NCI-H2081 (cell line): ENCODE measurements around the gene BTBD9.

Experiments
- DNase-seq, 2 experiments: peaks; one replicate each; lab custom pipeline; 2025; lab: John Stamatoyannopoulos, UW

BTBD9 gene

DNA sequence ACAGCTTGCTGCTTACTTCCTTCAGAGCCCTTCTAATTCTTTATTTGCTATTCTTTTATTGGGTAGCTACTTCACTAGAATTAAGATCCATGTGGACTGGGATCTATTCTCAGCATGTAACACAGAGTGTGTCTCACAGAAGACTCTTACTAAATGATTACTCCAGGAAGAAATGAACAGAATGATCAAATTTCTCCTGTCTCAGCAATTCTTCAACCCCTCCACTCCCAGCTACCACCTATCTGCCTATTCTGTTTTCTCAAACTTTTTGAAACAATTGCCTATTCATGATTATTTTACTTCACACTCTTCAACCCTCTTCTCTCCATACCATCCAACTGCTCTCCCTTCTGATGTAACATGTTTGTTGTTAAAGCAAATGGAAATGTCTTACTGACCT lies 132.6 kb downstream of the BTBD9 start:
- no peak for DNase-seq

DNA sequence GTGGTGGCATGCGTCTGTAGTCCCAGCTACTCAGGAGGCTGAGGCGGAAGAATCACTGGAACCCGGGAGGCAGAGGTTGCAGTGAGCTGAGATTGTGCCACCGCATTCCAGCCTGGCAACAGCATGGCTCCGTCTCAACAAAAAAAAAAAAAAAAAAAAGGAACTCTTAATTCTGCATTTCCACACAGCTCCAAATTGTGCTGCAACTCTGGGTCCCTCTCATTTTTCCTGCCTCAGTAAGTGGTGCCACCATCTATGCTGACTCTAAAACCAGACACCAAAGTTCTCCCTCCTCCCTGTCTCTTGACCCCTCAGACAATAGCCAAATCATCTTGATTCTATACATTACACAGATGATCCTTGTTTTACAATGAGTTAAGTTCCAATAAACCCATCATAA lies 133.9 kb downstream of the BTBD9 start:
- no peak for DNase-seq

- DNase-seq, result no peak
Observed at GRCh38 chr6:38504996-38505395, 134.7 kb downstream of the BTBD9 start.

DNA sequence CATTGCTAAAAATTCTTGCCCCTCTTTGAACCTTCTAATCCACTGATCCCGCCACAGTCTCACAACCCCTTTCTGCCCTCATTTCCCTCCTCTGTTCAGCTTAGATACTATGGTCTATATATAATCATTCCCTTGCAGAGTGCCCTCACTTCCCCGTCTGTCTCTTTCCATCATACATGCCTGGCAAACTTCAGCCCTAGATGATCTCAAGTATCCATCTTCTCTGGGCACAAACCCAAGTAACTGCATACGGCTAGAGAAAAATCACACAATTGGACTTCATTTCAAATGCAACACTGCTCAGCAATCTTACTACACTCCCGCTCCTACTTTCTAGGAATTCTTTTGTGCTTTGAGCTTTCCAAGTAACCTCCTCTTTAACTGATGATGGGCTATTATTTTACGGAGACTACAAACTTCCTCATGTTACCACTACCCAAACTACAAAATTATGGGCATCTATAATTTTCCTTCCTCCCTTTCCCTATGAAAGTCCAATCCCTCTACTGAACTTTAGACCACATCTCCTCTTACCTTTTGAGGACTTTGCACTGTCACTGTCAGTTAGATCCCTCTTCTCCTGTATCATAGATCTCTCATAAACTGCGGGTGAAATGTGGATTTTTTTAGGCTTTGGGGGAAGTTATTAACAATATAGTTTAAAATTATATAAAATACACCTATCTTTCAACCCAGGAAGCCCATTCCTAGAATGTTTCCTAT lies 135.6 kb downstream of the BTBD9 start:
- no peak for DNase-seq

DNA sequence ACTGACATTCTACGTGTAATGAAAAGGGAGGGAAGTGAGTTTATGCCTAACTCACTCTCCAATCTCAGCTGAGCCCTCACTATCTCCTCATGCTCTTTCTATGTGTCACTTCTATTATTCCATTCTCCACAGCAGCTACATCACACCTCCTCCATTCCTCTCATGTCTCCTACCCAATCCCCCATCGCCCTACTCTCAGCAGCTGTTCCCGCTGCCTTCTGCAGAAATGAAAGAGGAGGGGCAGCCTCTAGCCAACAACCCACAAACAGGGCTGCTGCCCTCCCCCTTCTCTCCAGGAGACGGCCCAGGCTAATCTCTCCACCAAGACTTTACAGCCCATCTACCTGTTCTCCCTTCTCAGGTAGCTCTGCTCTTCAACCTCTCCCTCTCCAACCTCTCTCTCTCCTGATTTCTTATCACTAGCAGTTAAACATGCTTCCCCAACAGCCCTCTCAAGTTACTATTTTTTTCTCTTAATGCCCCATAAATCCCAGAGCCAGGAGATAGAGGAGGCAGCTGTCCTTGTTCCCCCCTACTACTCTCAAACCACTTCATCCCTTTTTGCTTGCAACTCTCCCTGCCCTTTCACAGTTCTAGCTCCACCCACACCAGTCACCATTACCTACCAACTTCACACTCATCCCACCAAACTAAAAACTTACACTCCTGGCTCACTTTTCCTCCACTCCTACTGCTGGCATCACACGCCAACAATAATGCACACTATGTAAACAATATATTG lies 136.5 kb downstream of the BTBD9 start:
- no peak for DNase-seq

DNA sequence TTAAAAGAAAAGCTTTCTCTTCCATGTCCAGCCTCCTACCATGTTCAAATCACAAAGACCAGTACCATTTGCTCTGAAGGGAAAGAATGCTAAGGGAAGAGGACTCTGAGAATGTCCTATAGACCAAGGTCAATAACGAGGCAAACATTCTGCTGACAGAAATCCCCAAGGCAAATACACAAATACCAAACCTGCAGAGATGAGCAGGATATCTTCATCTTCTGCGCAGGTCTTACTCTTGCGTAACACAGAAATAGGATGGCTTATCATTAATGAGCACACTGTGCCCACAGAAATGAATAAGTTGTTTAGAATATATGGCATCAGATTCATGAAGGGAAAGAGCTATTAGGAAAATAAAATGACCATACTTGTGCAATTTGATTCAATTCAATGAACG lies 137.3 kb downstream of the BTBD9 start:
- DNase-seq, result no peak

- DNase-seq, result peak in 1 of 2 experiments; percentile 35
Observed at GRCh38 chr6:38501931-38502330, 137.8 kb downstream of the BTBD9 start.

GRCh38 chr6:38499529-38500096 lies 140.1 kb downstream of the BTBD9 start:
- no peak for DNase-seq

- DNase-seq, result no peak
Observed at GRCh38 chr6:38498805-38499445, 140.8 kb downstream of the BTBD9 start.

- no peak for DNase-seq
Observed at GRCh38 chr6:38498085-38498484, 141.6 kb downstream of the BTBD9 start.

- no peak for DNase-seq
Observed at GRCh38 chr6:38497546-38497945, 142.2 kb downstream of the BTBD9 start.

DNA sequence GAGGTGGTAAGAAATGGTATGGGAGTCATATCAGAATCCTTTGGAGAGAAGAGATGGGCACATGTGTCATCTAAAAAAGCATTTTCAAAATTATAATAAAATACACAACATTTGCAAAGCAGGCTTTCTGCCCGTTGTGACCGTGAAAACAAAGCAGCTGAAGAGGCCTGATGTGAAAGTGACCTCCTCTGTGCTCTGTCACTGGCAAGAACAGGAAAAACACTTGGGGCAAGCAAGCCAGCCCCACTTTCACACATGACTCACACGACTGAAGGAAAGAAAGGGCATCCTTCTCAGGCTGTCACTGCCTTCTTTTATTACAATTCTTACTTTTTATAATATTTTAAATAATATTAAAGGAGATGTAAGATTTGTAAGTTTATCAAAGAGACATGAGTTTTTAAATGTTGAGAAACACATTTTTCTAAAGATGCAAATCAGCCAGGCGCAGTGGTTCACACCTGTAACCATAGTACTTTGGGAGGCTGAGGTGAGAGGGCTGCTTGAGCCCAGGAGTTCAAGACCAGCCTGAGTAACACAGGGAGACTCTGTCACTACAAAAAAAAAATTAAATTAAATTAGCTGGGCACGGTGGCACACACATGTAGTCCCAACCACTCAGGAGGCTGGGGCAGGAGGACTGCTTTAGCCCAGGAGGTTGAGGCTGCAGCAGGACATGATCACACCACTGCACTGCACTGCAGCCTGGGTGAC lies 143.7 kb downstream of the BTBD9 start:
- no peak for DNase-seq

GRCh38 chr6:38495518-38495917 lies 144.2 kb downstream of the BTBD9 start:
- no peak for DNase-seq

DNA sequence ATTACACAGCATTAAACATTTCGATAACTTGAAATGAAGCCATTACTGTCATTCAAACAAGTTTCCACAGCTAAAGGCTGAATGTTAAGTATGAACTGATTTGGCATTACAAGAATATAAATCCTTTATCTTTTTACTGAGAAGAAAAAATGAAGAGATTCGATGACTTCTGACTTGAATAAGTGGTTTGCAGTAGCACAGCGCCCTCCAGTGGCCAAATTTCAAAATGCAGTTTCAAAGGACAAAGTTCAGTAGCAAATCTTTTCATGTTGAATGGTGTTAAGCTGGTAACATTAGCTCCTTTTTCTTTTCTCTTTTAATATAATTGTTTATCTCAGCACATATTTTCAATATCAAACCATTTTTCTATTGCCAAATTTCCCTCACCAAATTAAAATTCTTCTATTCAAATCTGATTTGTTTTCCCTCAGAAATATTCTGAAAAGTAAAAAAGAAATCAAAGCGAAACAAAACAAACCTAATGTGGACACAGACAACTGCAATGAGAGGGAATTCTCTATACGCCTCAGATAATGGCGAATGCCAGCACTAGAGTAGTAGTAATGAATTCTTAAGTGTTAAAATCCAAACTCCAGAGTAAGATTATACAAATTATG lies 145.7 kb downstream of the BTBD9 start:
- peak; percentile 67 to 71 for DNase-seq

DNA sequence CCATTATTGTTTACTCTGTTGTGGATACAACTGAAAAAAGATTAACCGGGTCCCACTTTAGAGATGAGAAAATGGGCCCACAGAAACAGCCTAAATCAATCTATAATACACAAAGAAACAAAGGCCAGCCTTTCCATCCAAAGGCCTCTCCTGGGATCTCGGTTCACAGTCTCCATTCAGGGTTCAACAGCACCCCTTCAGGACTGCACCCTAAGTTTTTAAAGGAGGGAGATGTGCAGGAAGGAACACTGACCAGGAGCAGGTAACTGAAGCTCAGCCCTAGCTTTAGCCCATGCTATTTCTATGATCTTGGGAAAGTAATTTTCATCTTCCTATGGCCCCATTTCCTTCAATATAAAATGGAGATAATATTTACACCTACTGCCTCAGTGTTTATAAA lies 147.7 kb downstream of the BTBD9 start:
- DNase-seq, result no peak

- DNase-seq, result no peak
Observed at GRCh38 chr6:38489951-38490350, 149.8 kb downstream of the BTBD9 start.

DNA sequence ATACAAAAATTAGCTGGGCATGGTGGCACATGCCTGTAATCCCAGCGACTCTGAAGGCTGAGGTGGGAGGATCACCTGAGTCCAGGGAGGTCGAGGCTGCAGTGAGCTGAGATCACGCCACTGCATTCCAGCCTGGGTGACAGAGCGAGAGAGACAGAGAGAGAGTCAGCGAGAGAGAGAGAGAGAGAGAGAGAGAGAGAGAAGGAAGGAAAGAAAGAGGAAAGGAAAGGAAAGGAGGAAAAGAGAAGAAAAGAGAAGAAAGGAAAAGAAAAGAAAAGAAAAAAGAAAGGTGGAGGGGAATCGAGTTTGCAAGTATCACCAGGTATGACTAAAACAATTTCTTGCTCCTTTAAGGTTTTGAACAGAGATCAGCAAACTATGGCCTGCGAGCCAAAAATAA lies 152.3 kb downstream of the BTBD9 start:
- no peak for DNase-seq

DNA sequence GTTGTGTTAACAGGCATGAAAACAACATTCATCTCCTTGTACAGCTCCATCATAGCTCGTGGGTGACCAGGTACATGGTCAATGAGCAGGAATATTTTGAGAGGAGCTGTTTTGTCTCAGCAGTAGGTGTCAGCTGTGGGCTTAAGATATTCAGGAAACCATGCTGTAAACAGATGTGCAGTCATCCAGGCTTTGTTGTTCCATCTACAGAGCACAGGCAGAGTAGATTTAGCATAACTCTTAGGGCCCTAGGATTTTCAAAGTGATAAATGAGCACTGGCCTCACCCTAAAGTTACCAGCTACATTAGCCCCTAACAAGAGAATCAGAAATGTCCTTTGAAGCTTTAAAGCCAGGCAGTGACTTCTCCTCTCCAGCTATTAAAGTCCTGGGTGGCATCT lies 154.2 kb downstream of the BTBD9 start:
- no peak for DNase-seq

DNA sequence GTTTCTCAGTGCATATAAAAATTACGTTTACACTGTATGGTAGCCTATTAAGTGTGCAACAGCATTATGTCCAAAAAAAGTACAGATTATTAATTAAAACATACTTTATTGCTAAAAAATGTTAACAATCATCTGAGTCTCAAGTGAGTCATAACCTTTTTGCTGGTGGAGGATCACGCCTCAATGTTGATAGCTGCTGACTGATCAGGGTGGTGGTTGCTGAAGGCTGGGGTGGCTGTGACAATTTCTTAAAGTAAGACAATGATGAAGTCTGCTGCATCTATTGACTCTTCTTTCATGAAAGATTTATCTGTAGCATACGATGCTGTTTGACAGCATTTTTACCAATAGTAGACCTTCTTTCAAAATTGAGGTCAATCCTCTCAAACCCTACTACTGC lies 155.1 kb downstream of the BTBD9 start:
- DNase-seq, result no peak

GRCh38 chr6:38483526-38483925 lies 156.2 kb downstream of the BTBD9 start:
- no peak for DNase-seq

GRCh38 chr6:38482466-38482865 lies 157.3 kb downstream of the BTBD9 start:
- DNase-seq, result no peak

DNA sequence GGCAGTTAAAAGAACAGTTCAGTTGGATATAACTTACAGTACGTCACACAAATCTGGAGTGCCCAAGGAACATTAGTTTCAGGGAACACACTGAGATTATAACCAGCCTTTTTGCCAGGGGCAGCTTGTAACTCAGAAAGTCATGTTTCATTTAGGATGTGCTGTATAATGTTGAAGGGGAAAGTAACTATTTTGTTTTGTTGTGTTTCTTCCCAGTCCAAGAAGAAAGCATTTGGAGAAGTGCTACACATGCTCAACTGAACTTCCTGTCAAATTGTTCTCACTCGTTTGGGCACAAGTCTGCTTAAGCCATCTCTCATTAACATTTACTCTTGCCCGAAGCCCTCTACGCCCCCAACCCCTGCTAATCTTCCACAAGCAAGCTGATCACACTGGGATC lies 157.9 kb downstream of the BTBD9 start:
- no peak for DNase-seq
